ENCODE results near the gene GRHL1.

The GRHL1 gene

DNA sequence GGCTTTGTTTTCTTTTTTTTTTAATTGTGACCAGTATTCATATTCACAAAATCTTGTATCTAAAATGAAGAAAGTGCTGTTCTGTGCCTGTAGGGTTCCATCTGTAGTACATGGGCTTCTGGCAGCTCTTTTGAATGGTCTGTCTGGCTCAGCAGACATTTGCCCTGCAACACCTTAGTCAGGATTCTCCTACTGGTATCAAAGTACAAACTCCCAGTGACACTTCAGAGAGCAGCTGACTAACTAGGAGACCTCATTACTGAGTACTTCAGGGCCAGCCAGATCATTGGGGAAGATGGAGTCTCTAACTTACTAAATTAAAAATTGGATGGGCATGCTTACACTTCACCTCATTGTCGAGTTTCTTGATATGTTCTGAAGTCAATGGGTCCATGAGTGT lies 39.7 kb downstream of the GRHL1 start:
- no peaks in the 10 kb centered on the region for H3K36me3 ChIP-seq (ENCODE audit: low read length)
- H3K4me3 ChIP-seq (ENCODE audit: insufficient read depth, low read length, poor library complexity, severe bottlenecking), result no peak overlapping the region
- H3K4me2 ChIP-seq (ENCODE audit: low read depth, low read length, poor library complexity, severe bottlenecking), result no peak overlapping the region
- no peaks in the 10 kb centered on the region for H3K79me2 ChIP-seq (ENCODE audit: insufficient read depth, low read length)
- H3K27ac ChIP-seq (ENCODE audit: low read depth, low read length), result no peak overlapping the region
- TF ChIP-seq, protein P1, sequence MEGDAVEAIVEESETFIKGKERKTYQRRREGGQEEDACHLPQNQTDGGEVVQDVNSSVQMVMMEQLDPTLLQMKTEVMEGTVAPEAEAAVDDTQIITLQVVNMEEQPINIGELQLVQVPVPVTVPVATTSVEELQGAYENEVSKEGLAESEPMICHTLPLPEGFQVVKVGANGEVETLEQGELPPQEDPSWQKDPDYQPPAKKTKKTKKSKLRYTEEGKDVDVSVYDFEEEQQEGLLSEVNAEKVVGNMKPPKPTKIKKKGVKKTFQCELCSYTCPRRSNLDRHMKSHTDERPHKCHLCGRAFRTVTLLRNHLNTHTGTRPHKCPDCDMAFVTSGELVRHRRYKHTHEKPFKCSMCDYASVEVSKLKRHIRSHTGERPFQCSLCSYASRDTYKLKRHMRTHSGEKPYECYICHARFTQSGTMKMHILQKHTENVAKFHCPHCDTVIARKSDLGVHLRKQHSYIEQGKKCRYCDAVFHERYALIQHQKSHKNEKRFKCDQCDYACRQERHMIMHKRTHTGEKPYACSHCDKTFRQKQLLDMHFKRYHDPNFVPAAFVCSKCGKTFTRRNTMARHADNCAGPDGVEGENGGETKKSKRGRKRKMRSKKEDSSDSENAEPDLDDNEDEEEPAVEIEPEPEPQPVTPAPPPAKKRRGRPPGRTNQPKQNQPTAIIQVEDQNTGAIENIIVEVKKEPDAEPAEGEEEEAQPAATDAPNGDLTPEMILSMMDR (IDR thresholded peaks at IDR 0.05; ENCODE audit: insufficient read depth, low read length, poor library complexity, severe bottlenecking), result no peak
- no peak for TF ChIP-seq EZH2phosphoT487 (conservative IDR thresholded peaks at IDR 0.05; ENCODE audit: low read length)
- no peaks in the 10 kb centered on the region for H3K9me3 ChIP-seq (ENCODE audit: insufficient read depth, low read length)
- no peaks in the 10 kb centered on the region for H3F3A ChIP-seq (ENCODE audit: insufficient read depth)
- no peak overlapping the region for H3K9ac ChIP-seq (ENCODE audit: low read length)
- H3K9me2 ChIP-seq (replicated peaks; ENCODE audit: insufficient read depth, low read length), result no peaks in the 10 kb centered on the region
- H4K20me1 ChIP-seq (ENCODE audit: low read depth, low read length), result no peaks in the 10 kb centered on the region
- no peak overlapping the region for H2AFZ ChIP-seq (ENCODE audit: low read depth, low read length, severe bottlenecking)
- no peaks in the 10 kb centered on the region for H3K27me3 ChIP-seq (ENCODE audit: low read length)

DNA sequence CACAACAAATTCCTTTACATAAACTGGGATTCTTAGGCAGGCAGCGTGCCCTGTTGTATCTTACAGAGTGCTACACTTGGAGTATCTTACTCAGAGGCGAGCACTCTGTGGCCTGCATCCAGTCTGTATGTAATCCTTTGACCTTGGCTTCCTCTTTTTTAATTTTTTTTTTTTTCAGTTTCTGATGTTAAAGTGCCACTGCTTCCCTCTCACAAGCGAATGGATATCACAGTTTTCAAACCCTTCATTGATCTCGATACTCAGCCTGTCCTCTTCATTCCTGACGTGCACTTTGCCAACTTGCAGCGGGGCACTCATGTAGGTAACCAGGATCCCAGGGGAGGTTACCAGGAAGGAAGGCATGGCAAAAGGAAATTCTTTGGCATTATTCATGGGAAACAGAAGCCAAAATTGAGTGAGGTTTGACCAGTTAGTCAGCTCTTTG lies 40.4 kb downstream of the GRHL1 start:
- no peaks in the 10 kb centered on the region for H4K20me1 ChIP-seq (ENCODE audit: low read depth, low read length)
- H3K27ac ChIP-seq (ENCODE audit: low read depth, low read length), result no peak overlapping the region
- no peaks in the 10 kb centered on the region for H3F3A ChIP-seq (ENCODE audit: insufficient read depth)
- H3K79me2 ChIP-seq (ENCODE audit: insufficient read depth, low read length), result no peaks in the 10 kb centered on the region
- H3K9me2 ChIP-seq (replicated peaks; ENCODE audit: insufficient read depth, low read length), result no peaks in the 10 kb centered on the region
- no peaks in the 10 kb centered on the region for H3K27me3 ChIP-seq (ENCODE audit: low read length)
- no peak overlapping the region for H2AFZ ChIP-seq (ENCODE audit: low read depth, low read length, severe bottlenecking)
- H3K9ac ChIP-seq (ENCODE audit: low read length), result no peak overlapping the region
- no peaks in the 10 kb centered on the region for H3K36me3 ChIP-seq (ENCODE audit: low read length)
- H3K4me2 ChIP-seq (ENCODE audit: low read depth, low read length, poor library complexity, severe bottlenecking), result no peak overlapping the region
- TF ChIP-seq, protein P1 (IDR thresholded peaks at IDR 0.05; ENCODE audit: insufficient read depth, low read length, poor library complexity, severe bottlenecking), result no peak
- TF ChIP-seq EZH2phosphoT487 (conservative IDR thresholded peaks at IDR 0.05; ENCODE audit: low read length), result no peak
- no peak overlapping the region for H3K4me3 ChIP-seq (ENCODE audit: insufficient read depth, low read length, poor library complexity, severe bottlenecking)
- no peaks in the 10 kb centered on the region for H3K9me3 ChIP-seq (ENCODE audit: insufficient read depth, low read length)

DNA sequence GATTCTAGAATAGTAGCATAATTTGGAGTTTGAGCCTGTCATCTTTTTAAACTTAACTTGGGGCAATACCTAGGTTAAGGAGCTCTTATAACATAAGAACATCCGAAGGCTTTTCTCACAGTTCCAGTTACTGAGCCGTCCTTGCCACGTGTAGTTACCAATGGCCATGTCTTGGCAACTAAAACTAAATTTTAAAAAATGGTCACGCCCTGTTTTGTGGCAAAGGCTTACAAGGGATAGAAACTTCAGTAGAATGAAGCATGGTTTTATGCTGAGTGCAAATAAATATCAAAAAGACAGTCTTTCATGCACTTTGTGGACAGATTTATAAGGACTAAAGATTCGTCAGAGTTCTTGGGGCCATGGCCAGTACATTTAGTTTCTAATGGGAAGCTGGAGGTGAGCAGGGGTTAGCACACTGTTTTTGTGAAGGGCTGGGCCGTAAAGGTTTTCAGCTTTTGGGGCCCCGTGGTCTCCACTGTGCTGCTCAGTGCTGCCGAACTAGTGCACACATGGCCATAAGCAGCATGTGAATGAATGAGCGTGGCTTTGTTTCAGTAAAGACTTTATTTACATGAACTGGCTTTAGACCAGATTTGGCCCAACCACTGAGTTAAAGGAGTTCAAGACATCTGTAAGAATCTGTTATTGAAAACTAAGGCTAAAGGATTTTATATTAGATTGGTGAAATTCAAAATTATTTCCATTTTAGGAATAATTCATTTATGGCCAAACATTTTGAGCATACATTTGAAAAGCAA lies 41.1 kb downstream of the GRHL1 start:
- TF ChIP-seq, protein P1 (IDR thresholded peaks at IDR 0.05; ENCODE audit: insufficient read depth, low read length, poor library complexity, severe bottlenecking), result no peak
- TF ChIP-seq EZH2phosphoT487 (conservative IDR thresholded peaks at IDR 0.05; ENCODE audit: low read length), result no peak
- no peak overlapping the region for H3K4me2 ChIP-seq (ENCODE audit: low read depth, low read length, poor library complexity, severe bottlenecking)

More for the DNA sequence above, 41.1 kb downstream of the GRHL1 start:
- Histone ChIP-seq H3K36me3 (ENCODE audit: low read length) (no peaks in the 10 kb centered on the region), H3F3A (ENCODE audit: insufficient read depth) (no peaks in the 10 kb centered on the region), H3K27ac (ENCODE audit: low read depth, low read length) (no peak overlapping the region), H4K20me1 (ENCODE audit: low read depth, low read length) (no peaks in the 10 kb centered on the region), H3K9ac (ENCODE audit: low read length) (no peak overlapping the region), H3K79me2 (ENCODE audit: insufficient read depth, low read length) (no peaks in the 10 kb centered on the region), H3K4me3 (ENCODE audit: insufficient read depth, low read length, poor library complexity, severe bottlenecking) (no peak overlapping the region), H3K9me3 (ENCODE audit: insufficient read depth, low read length) (no peaks in the 10 kb centered on the region), H3K9me2 (replicated peaks; ENCODE audit: insufficient read depth, low read length) (no peaks in the 10 kb centered on the region), H2AFZ (ENCODE audit: low read depth, low read length, severe bottlenecking) (no peak overlapping the region), H3K27me3 (ENCODE audit: low read length) (no peaks in the 10 kb centered on the region)

Data from SU-DHL-6 (cell line).